ENCODE results near the gene CRHBP. TPM values are rescaled to one million over a fixed set of nuclear protein-coding genes. Genes with fewer than 3 reads are reported as not detected.

Gene CRHBP
- total and polyA plus RNA-seq, 2 donors = 0.76 to 0.78 TPM

Other genes starting within 250 kb of the CRHBP start
- gene F2R, start 236.9 kb upstream of the CRHBP start, total RNA-seq = 3.7 TPM
- gene F2R, start 236.9 kb upstream of the CRHBP start, polyA plus RNA-seq = 6.7 TPM
- gene F2RL1, start 134.0 kb upstream of the CRHBP start, total RNA-seq = 0.66 TPM
- gene F2RL1, start 134.0 kb upstream of the CRHBP start, polyA plus RNA-seq = 3.0 TPM
- gene S100Z, start 103.0 kb upstream of the CRHBP start, total RNA-seq = 1.5 TPM
- gene S100Z, start 103.0 kb upstream of the CRHBP start, polyA plus RNA-seq = 1.6 TPM
- 24.8 TPM for gene AGGF1, start 77.4 kb downstream of the CRHBP start, total RNA-seq
- gene AGGF1, start 77.4 kb downstream of the CRHBP start, polyA plus RNA-seq = 15.3 TPM
- gene ZBED3, start 134.2 kb downstream of the CRHBP start, total RNA-seq = 1.1 TPM
- 4.6 TPM for gene ZBED3, start 134.2 kb downstream of the CRHBP start, polyA plus RNA-seq